GM12892 (cell line): ENCODE measurements around the gene CST6.

Experiments used
- POLR2A ChIP-seq: IDR thresholded peaks from 2 replicates; pipeline ENCODE4 v1.6.1; 2011; ENCODE audit warnings: low read depth, low read length, control low read depth
- POLR2AphosphoS5 ChIP-seq: IDR thresholded peaks from 2 replicates; pipeline ENCODE4 v1.6.1; 2011; ENCODE audit warnings: low read depth, low read length, control low read depth

GRCh38 chr11:66020212-66020611, 8.4 kb downstream of the CST6 start:
- TF ChIP-seq POLR2AphosphoS5 (no peak), POLR2A (no peak)
